Posterior vena cava (tissue), 2 donors: ENCODE data around the gene SHANK1. TPM values are rescaled to one million over a fixed set of nuclear protein-coding genes. Genes with fewer than 3 reads are reported as not detected.
A peak's percentile ranks its signal among the peaks of the same experiment; 100 is the strongest.

ENCODE experiments used
- DNase-seq: peaks from one replicate; pipeline ENCODE4 v3.0.0-alpha.2; 2020; ENCODE audit warnings: low spot score
- intact Hi-C, 2 donors: fragments of 100-400 bp; cut with DNase I; formaldehyde crosslinking; loops; one replicate each; pipeline versions ENCODE4 v1.14.1 to v1.14.2; 2022 to 2023
- total RNA-seq, 2 donors: library from RNA; stranded (reverse); fragmentation: NEBNext Ultra II Directional; extraction: Animal tissue kit (Norgen Biotek cat#: 25700); gene quantifications; one replicate each; pipeline ENCODE4 v1.2.1, GENCODE V29; 2021
- donor health status: DM: yes; HTN: yes; CAD: no.
- donor health status: DM: yes; HTN: yes; CAD: no.

SHANK1 gene
- total RNA-seq, 2 donors from 2014 or later = 0.19 to 0.37 TPM

GRCh38 chr19:50697414-50698124 lies 22.0 kb downstream of the SHANK1 start:
- DNase-seq = no peak

GRCh38 chr19:50696094-50696483 lies 23.5 kb downstream of the SHANK1 start:
- intact Hi-C loops = no loop called here
- DNase-seq = no peak

More at GRCh38 chr19:50697414-50698124, 22.0 kb downstream of the SHANK1 start:
- intact Hi-C loops = no loop called here

DNA sequence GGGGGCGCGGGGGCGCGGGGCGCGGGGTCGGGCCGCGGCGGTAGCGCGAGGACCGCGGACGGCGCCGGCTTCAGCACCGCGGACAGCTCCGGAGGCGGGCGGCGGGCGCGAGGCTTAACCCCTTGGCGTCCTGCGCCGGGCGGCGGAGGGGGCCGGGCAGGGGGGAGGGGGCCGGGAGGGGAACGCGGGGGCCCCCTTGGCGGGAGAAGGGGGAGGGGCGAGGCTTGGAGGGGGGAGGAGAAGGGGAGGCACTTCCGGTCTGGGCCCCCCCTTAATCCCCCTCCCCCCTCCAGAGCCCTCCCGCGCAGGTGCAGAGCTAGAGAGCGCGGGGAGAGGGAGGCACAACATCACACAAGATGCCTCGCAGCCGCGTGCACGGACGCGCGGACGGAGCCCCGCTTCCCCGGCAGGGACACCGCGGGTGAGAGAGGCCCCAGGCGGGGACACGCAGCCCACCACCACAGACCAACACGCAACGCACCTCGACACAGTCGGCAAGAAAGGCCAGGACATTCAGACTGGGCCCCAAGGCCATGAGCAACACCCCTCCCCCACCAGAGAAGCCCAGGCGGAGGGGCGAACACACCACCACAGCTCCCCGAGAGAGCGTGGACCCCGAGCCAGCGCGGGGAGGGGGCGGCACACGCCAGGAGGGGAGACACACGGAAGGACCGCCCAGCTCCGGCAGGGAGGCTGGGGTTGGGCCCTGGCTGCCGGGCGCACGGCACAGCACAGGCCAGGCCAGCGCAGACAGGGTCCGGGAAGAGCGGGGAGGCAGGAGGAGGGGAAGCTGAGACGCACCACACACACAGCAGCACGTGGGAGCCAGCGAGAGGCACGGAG lies 24.1 kb downstream of the SHANK1 start:
- intact Hi-C loops = no loop called here
- no peak for DNase-seq

GRCh38 chr19:50694815-50695145 lies 24.8 kb downstream of the SHANK1 start:
- intact Hi-C loops = no loop called here

DNA sequence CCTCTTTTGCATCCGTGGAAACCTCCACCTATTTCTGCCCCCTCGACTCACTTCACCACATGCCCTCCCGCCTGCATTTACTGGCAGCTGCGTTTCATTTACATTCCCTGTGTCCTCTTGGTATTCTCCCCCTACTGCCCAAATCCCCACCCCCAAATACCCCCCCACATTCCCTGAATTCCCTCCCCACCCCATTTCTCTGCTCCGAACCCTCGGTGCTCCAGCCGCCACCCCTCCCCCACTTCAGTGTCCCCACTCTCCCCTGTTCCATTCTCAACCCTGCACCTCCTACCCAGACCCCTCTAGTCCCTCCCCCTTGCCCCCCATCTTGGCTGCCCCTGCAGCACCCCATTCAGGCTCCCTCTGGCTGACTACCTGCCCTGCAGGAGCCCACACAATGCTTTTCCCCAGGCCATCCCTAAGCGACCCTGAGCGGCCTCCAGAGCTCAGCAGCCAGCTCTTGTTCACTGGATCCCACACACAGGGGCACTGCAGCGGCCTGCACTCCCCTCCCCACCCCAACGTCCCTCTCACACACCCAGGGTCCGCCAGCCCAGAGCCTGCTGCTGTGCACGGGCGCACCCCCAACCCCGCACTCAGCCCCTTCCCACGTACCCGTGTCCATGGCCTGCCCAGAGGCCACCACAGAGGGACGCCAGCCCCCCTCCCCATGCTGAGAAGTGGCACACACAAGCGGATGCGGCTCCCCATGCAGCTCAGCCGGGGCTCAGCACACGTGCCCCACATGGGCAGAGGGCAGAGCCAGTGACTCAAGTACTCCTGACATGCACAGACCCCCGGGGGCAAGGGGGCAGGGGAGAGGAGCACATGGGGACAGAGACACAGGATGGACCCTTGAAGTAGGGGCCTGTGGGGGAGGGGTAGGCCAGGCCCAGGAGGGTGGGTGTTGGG lies 26.3 kb downstream of the SHANK1 start:
- DNase-seq = no peak
- intact Hi-C loops = no loop called here

More at GRCh38 chr19:50694815-50695145, 24.8 kb downstream of the SHANK1 start:
- DNase-seq = no peak

DNA sequence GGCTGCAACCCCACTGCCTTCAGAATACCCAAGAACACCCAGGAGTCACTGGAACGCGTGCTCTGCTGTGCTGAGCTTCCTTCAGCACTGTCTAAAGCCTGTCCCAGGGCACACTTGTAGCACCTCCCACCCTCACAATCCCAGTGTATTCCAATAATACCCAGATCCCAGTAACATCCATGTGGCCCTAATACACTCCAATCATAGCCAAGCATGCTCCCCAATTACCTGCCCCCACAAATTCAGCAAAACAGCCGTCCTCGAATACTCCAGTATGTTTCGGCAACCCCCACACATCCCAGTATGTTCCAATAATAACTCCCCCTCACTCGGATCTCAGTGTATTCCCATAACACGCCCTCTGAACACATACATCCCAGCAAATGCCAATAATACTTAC lies 29.2 kb downstream of the SHANK1 start:
- no peak for DNase-seq
- intact Hi-C loops = no loop called here

GRCh38 chr19:50688766-50689165 lies 30.8 kb downstream of the SHANK1 start:
- intact Hi-C loops = no loop called here
- DNase-seq = no peak

GRCh38 chr19:50686310-50687032 lies 33.1 kb downstream of the SHANK1 start:
- intact Hi-C loops = loop anchor here in 1 of 2 donors (1.0 kb wide), 1 partner anchor 26 kb away; no protein-coding TSS in a partner anchor
- no peak for DNase-seq

GRCh38 chr19:50679177-50680125 lies 40.2 kb downstream of the SHANK1 start:
- peak; percentile 94 for DNase-seq
- intact Hi-C loops = no loop called here

DNA sequence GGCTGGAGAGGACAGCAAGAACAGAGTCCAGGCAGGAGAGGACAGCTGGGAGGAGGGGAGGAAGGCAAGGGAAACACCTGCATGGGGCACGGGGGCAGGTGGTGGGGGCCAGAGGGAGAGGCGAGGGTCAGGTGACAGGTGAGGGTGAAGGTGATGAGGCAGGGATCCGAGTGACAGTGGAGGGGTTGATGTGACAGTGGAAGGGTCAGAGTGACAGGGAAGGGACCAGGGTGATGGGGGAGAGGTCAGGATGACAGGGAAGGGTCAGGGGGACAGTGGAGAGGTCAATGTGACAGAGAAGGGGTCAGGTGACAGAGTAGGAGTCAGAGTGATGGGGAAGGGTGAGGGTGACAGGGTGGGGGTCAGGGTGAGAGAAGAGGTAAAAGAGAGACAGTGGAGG lies 41.3 kb downstream of the SHANK1 start:
- no peak for DNase-seq
- intact Hi-C loops = no loop called here

DNA sequence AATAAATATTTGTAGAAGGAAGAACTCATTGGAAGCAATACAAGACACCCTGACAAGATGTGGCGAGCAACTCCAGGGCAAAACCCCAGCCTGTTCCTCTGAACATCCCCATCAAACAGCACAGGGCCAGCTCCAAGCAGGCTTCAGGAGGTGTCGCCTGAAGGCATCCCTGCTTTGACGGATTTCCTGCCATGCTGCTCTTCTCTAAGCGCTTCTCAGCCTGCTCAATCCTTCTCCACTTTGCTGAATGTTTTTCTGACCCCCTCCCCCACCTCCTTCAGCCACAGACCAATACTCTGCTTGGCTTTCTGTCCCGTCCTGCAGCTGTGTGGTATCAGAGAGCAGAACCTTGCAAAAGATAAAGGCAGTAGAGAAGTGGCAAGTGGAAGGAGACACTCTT lies 42.0 kb downstream of the SHANK1 start:
- no peak for DNase-seq
- intact Hi-C loops = no loop called here

- intact Hi-C loops = no loop called here
- no peak for DNase-seq
Measured at GRCh38 chr19:50676625-50677197, 42.9 kb downstream of the SHANK1 start.

DNA sequence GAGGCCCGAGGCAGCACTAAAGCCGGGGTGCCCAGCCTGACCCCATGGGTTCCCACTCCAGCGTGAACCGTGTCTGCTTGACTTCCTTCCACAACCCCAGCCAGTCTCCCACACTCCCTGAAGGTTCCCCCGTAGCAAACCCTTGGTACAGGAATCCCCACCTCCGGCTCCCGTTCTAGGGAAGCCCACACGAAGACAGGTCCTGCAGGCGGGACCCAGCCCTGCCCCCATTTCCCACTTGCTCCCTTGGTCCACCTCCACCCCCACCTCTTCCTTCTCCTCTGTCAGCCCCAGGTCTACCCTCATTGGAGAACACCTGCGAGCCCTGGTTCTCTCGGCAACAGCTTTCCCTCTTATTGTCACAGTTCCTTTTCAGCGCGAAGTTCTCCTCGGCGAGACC lies 46.5 kb downstream of the SHANK1 start:
- intact Hi-C loops = no loop called here
- no peak for DNase-seq

GRCh38 chr19:50670102-50670380 lies 49.6 kb downstream of the SHANK1 start:
- no peak for DNase-seq

DNA sequence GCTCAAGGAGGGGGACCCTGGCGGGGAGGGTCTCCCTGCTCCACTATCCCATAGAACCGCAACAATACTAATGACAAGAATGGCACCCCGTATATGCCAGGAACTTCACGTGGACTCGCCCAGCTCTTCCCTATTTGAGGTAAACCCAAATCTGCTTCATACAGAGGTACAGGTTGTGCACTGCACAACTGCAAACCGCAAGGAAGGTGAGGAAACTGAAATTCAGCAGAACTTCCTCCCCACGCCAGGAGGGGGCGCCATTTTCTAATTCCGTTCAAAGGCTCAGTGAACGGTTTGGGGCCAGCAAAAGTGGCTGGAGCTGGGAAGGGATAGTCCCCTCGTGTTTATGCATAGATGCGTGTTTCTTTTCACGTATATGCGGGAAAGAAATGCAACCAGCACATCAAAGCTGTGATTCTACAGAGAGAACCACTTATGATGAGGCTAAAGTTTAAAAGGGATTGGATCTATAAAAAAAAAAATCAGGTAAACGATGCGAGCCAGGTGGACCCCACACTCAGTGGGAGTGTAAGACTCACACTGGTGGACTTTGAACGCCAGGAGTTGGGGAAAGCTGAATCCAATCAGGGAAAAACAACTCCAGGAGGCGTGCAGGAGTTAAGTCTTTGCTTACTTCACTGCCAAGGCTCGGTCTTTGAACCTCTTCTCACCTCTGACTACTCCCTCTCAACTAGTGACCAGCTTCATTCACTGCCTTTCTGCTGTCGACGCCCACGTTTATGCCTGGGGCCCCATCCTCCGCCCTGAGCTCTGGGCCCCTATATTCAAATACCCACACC lies 50.1 kb downstream of the SHANK1 start:
- intact Hi-C loops = no loop called here

More at GRCh38 chr19:50670102-50670380, 49.6 kb downstream of the SHANK1 start:
- intact Hi-C loops = no loop called here

DNA sequence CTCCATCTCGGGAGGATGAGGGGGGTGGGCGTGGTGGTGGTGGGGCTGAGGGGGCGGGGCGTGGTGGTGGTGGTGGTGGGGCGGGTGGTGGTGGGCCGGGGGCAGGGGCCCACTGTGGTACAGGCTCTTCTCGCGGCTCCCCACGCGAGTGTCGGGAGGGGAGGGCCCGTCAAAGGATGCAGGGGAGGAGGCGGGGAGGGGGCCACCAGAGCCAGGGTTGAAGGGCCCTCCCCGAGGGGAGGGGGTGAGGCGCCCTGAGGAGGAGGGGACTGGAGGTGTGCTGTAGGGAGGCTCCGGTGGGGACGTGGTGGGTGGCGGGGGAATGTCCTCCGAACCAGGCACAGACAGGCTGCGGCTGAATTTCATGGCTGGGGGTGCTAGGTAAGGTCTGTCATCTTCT lies 50.7 kb downstream of the SHANK1 start:
- DNase-seq = no peak
- intact Hi-C loops = no loop called here

More for the DNA sequence above, 50.1 kb downstream of the SHANK1 start:
- no peak for DNase-seq

DNA sequence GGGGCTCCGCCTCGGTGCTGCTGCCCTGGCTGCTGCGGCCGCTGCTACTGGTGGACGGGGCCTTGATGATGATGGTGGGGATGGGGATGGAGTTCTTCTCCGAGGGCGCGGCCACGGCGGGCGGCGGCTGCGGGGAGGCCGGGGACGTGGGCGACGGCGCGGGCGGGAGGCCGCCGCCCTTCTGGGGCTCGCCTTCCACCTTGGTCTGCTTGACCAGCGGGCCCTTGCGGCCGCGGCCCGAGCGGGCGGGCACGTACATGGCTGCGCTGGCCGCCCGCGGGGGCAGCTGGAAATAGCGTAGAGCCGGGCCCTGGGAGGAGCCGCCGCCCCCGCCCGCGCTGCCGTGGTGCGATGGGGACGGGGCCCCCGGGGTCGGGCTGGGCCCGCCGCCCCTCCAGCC lies 51.2 kb downstream of the SHANK1 start:
- no peak for DNase-seq
- intact Hi-C loops = no loop called here
